HG02885 (cell line): ENCODE measurements around the gene ZBTB7B.

Experiments
- ATAC-seq: cut with Tn5 transposase; IDR thresholded peaks from one replicate; pipeline ENCODE4 v1.9.1; 2021; ENCODE audit warnings: mild to moderate bottlenecking; ENCODE audit not compliant: unreplicated experiment, poor library complexity

ZBTB7B gene

DNA sequence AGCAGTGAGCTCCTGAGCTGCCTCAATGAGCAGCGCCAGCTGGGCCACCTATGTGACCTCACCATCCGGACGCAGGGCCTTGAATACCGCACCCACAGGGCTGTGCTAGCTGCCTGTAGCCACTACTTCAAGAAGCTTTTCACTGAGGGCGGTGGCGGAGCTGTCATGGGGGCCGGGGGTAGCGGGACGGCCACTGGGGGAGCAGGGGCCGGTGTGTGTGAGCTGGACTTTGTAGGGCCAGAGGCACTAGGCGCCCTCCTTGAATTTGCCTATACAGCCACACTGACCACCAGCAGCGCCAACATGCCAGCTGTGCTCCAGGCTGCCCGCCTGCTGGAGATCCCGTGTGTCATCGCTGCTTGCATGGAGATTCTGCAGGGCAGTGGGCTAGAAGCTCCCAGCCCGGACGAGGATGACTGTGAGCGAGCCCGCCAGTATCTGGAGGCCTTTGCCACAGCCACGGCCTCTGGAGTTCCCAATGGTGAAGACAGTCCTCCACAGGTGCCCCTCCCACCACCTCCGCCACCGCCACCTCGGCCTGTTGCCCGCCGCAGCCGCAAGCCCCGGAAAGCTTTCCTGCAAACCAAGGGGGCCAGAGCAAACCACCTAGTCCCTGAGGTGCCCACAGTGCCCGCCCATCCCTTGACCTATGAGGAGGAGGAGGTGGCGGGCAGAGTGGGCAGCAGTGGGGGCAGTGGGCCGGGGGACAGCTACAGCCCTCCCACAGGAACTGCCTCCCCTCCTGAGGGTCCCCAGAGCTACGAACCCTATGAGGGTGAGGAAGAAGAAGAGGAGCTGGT is 12.3 kb downstream of the ZBTB7B start:
- ATAC-seq = no peak

DNA sequence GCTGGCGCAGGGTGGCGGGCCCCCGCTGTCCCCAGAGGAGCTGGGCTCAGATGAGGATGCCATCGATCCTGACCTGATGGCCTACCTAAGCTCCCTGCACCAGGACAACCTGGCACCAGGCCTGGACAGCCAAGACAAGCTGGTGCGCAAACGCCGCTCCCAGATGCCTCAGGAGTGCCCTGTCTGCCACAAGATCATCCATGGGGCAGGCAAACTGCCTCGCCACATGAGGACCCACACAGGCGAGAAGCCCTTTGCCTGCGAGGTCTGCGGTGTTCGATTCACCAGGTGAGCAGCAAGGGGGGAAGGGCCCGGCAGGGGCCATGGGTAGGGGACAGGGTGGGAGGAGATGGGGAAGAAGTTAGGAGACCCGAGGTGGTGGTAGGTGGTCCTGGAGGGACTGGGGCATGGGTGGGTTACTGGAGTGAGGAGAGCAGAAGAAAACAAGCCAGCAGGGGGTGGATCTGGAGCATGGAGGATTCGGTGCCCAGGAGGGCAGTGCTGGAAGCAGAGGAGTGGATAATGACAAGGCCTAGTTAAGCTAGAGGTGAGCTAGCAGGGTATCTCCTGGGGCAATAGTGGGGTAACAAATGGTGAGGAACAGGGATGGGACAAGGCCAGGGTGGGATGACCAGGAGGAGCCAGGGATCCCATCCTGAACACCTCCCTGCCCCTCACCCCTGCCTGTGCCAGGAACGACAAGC is 13.1 kb downstream of the ZBTB7B start:
- ATAC-seq = no peak

DNA sequence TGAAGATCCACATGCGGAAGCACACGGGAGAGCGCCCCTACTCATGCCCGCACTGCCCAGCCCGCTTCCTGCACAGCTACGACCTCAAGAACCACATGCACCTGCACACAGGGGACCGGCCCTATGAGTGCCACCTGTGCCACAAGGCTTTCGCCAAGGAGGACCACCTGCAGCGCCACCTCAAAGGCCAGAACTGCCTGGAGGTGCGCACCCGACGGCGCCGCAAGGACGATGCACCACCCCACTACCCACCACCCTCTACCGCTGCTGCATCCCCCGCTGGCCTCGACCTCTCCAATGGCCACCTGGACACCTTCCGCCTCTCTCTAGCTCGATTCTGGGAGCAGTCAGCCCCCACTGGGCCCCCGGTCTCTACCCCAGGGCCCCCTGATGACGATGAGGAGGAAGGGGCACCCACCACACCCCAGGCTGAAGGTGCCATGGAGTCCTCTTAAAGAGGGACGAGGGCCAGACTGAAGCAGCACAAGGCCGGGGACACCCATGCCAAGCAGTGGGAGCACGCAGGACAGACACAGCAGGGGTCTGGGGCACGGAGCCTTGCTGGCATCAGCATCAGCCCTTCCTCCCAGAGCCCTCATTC is 13.7 kb downstream of the ZBTB7B start:
- no peak for ATAC-seq

DNA sequence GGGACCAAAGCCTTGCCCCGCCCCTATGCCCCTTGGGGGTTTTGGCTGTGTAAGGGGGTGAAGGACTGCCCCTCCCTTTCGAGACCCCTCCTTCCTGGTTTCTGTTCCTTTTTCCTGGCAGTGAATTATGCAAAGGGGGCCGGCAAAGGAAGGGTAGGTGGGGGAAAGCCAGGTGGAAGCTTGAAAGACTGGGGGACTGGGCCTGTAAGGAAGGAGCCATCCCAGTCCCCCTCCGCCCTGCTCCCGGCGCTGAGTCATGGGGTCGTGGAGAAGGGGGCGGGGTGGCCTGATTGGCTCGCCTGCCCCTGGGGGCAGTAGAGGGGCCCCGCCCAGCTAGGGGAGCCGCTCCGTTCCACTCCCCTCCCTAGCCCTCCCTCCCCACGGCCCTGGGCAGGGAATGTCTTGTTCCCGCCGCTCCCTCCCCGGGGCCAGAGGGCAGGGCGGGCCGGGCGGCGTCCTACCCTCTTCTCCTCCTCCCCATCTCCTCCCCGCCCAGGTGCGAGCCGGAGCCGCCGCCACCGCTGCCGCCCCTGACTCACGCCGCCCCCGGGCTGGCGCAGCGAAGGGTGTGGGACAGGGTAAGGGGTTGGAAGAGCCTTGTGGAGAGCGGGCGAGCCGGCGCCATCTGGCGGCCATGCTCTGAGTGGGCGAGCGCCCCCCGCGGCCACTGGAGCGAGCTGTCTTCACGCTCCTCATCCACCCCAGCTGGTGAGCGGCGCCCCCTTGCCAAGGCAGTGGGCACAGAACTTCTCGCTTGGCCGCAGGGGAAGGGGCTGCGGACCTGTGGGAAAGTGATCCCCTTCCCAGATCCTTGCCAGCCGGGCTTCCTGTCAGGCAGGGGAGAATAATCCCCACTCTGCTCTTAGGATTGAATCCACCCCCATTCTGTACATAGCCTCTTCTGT is 14.7 kb downstream of the ZBTB7B start:
- ATAC-seq = peak; percentile 84

DNA sequence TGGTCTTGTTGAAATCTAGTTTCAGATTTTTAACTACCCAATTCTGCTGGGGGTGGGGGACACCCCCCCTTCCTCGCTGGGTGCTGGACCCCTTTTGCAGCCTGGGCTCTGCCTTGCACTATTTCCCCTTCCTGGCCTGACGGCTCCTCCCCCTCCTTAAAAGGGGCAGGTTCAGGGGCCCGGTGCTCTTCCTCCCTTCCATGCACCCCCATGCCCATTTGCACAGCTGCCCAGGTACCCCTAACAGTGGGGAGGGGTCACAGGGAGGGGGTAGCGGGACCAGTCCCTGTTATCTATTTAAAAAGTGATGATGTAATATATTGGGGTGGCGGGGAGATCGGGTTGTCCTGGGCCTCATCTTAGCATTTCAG is 15.3 kb downstream of the ZBTB7B start:
- no peak for ATAC-seq

DNA sequence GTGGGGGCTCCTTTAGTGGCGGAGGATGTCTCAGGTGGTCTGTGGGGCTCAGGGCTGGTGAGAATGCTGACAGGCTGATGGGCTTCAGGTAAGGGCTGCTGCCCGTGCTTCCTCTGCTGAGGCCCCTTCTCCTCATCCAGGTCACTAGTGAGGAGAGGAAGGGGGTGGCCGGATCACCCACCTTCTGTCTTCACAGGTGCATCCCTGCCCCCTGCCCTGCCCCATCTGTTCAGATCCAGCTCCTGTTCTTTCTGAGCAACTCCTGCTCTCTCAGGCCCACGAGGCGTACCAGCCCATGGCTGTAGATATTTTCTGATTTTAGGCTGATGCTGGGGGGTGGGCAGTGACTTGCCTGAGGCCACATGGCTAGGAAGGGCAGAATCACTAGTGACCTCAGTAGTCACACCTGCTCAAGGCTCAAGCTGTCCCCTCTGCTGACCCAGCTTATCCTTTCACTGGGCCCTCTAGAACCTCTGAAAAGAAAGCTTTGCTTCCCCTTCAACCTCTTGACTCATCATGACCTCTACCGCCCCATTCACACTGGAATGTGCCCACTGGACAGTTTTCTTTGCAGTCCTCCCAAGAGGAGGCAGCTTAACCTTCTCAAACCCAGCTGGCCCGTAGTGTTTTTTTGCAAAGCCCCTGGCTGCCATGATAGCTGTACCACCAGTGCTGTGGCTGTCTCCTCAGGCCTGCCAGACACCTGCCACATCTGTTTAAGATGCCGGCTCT is 16.2 kb downstream of the ZBTB7B start:
- no peak for ATAC-seq

DNA sequence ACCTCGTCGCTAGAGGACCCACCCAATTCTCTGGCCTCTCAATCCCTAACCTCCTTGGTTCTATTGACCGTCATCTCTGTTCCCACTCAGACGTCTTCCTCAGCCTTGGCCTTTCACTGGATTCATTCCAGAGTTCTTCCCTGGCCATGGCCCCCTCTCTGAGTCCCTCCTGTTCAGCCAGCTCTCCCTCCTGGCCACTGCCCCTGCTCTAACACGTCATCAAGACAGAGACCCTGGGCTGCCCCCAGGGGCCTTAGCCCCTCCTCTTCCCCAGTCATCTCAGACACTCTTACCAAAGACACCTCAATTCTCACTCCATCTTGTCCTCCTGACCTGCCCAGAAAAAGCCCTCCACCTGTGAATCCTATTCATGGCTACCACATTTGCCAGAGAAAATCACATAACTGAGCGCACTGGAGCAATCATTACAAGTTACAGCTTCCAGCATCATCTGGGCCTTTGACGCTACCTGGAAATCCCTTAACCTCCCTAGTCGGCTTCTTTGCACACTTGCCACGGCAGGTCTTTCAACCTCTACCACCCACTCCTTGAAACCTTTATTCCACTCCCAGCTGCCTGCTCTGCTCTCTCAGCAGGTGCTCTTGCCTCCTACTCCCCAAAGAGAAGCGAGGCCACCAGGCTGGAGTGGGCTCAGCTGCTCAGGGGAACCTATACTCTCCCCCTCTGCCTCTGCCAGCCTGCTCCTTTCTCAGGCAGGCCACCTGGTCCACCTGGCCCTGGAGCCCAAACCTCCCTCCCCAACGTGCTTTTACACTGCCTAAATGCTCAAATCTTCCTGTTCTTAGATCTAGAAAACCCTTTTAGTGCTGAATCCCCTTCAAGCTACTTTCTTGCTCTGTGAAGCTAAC is 17.0 kb downstream of the ZBTB7B start:
- no peak for ATAC-seq

DNA sequence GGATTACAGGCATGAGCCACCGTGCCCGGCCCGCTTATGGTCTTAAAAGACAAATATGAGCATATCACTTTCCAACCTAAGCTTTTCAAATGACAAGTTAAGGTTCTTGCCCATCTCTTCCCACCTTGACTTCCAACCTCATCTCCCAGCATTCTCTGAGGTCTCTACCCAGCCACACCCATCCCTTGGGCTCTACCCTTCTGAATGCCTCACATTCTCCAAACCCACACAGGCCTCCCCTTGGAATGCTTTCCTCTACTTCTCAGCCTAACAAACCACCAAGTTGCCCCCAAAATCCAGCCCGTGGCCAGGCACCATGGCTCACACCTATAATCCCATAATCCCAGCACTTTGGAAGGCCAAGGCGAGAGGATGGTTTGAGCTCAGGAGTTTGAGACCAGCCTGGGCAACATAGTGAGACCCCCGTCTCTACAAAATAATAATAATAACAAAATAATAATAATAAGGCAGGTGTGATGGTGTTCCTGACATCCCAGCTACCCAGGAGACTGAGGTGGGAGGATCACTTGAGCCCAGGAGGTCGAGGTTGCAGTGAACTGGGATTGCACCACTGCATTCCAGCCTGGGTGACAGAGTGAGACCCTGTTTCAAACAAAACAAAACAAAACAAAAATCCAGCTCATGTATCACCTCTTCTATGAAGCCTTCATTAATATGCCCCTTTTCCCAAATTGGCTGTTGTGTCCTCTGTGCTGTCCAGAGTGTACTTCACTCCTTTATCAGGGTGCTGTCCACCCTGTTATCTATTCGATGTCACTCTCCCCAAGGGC is 19.7 kb downstream of the ZBTB7B start:
- ATAC-seq = no peak

DNA sequence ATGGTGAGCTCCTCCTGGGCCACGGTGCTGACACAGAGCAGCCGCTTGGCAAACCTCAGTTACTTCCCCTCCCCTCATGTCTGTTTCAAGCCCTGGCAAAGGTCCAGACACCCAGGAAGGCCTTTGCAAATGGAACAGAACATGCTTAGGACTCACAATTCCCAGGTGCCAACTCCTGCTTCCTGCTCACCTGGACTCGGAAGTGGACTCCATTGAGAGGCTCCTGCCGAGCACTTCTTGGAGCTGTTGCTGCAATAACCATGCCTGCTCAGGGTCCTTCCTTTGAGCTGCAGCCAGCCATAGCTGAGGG is 20.3 kb downstream of the ZBTB7B start:
- no peak for ATAC-seq

DNA sequence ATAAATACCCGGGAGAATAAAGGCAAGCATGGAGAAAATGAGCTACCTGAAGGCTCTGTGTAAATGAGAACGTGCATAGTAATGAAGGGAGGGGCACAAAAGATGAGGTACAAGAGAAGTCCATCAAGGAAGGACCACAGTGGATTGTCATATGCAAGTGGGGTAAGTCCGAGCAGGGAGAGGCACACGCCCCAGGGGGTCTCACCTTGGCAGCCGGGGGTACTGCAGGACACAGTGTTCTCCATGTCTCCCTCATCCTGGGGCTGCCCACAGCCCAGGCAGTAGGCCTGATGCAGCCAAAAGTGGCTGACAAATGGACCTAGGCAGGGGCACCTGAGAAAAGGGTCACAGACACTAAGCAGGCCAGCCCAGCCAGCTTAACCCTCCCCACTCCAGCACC is 21.0 kb downstream of the ZBTB7B start:
- ATAC-seq = no peak

DNA sequence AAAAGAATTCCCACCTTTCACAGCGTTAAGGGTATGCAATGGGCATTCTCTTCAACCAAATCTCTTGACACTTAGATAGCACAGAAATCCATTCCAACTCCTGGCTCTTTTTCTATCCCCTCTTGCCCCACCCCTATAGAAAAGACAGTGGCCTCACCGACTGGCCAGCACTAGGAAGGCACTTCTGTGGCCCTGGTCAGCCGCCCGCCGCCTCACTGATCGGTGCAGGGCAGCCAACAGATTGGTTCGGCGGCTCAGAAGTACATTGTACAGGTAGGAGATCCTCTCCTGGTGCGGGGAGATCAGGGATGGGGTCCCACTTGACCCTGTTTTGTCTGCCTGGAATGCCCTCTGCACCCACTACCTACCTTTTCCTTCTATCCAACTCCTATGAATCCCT is 21.7 kb downstream of the ZBTB7B start:
- ATAC-seq = no peak

DNA sequence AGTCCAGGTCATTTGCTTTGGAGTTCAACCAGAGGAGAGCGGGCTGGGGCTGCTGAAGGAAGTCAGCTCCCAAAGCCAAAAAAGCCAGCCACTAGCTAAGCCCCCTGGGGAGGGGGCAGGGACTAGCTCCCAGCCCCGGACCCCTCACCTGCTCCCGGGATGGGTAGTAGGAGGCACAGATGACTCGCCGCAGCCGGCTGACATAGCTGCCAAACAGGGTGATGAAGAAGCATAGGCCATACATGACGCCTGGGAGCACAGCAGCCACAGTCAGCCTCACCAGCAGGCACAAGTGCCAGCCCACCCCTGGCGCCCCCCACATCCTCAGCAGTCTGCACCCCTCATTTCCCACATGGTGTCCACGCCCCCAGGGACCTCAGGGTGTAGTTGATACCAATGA is 23.6 kb downstream of the ZBTB7B start:
- no peak for ATAC-seq

DNA sequence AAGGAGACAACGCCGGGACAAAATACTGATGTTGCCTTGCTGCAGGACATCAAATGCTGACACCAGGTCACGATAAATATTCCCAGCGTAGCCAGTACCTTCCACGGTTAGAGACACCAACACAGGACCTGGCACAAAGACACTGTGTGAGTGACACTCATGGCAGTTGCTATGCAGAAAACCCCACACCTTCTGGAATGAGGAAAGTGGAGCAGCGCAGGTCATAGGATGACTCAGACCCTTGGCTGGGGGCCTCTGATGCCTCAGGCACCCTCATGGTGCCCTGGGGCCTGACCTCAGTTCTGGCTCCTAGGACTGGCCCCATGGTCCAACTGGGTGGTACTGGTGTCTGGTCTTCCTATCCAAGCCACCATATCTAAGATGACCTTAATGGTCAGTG is 24.0 kb downstream of the ZBTB7B start:
- no peak for ATAC-seq

DNA sequence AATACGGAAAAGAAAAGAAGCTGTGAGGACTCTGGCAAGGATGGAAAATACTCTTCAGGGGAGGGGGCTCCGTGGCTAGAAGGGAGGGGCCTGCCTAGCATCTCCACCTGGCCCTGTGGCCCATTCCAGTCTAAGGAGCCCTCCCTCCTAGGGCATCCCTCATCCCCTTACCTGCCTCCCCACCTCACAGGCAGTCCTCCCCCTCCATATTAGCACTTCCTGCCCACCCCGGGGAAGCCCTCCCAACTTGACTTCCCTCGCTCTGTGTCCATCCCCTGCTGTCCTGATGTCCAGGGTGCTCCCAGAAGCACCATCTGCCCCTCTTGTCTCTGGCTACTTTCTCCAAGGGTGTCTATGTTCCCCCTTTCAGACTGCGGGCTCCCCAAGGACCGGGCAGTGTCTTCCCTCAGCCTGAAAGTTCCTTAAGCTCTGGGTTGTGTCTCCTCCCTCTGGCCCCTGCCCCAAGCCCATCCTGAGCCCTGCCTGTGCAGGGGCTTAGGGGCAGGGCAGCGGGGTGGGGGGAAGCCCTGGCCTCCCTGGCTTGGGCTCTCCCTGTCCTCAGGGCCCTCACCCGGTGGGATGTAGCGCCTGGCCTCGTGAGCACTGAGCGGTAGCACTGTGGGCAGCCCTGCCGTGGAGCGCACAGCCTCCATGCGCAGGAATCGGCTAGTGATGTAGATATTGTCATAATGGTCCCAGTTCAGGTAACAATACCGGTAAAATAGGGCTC is 27.1 kb downstream of the ZBTB7B start:
- ATAC-seq = no peak

DNA sequence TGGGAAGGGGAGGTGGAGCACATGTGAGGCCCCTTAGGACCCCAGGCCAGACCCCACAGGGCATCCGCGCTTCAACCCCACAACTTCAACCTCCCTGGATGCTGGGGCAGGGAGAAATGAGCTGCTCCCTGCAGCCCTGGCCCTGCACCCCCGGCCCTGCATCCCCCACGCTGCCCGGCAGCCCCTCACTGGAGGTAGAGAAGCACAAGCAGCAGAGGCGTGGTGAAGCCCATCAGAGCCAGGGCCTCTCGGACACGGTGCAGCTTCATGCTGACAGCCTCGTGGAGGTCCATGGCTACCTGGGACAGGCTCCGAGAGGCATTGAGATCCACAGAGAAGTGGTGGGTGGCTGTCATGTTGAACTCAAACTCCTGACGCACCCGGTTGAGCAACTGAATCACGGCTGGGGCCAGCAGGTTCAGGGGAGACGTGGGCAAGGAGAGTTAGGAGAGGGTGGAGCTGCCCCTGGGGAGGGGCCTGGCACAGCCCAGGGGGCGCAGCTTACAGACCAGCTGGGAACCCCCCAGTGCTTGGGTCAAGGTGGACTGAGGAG is 27.7 kb downstream of the ZBTB7B start:
- ATAC-seq = no peak

DNA sequence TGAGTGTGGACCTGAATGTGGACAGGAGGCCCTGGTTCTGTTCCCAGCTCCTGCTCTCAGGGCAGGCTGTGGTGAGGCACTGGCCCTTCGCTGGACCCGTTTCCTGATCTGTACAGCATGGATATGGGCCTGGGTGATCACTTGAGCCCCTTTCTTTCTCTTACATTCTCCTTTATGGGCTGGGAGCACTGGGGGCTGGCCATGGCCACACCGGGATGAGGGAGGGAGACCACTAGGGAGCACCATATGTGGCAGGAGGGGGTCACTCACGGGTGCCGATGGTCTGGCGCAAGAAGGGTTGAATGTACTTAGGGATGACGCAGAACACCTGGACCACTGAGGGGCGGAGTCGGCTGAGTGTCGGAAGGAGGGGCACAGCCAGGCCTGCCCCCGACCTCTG is 28.3 kb downstream of the ZBTB7B start:
- ATAC-seq = no peak

DNA sequence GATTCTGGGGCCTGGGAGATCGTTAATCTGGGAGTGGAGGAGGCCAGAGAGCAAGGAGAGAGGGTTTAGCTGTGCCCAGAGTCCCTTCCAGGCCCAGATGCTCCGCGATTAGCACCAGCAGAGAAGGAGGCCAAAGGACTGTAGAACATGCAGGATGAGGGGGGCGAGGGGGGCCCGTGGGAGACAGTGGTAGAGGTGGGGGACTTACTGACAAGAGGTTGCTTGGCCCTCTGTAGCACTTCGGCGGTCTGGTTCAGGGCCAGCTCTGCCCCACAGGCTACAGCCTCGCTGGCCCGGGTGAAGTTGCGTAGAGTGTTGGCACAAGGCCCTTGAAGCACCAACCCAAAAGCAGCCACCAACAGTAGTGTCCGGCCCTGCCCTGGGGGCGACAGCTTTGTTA is 30.3 kb downstream of the ZBTB7B start:
- no peak for ATAC-seq

DNA sequence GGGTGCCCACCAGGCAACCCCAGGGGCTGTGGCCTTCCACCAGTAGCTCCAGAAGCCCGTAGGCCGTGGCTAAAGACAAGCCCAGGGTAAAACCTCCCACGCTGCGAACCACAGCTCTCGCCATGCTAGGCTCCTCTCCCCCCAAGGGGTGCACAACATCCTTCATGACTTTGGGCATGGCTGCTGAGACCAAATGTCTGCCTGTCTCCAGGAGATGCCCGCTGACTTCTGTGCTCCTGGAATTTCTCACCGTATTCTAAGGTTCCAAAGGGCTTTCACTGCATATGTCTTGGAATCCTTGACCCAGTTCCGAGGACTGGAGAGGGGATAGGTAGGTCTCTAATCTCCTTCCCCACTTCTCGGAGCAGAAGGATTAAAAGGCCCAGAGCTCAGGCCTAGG is 30.9 kb downstream of the ZBTB7B start, which contains the start of the genes DCST1 and DCST2:
TSS of gene DCST1 (plus strand) at position 301 of the 400 bp plus-strand sequence. CDS start 213 bp downstream, outside the sequence.
TSS of gene DCST2 (minus strand) at position 258 of the 400 bp plus-strand sequence. CDS start at position 178, 80 bp downstream.
- no peak for ATAC-seq
